Measurements from ENCODE around the gene BANF2. TPM values are rescaled to one million over a fixed set of nuclear protein-coding genes. Genes with fewer than 3 reads are reported as not detected.

BANF2 gene
- total and polyA plus RNA-seq, 10 of the 15 experiments (the other 5 are each of a cell fraction or from before 2014, with no cell fraction given) = not detected

GRCh38 chr20:17678295-17678694 lies 21.5 kb upstream of the BANF2 start:
- H3K27me3 ChIP-seq (replicated peaks in 1 of 2; ENCODE audit: control insufficient read depth in 2 of 2, insufficient read depth in 2 of 2, low read length in 1 of 2) = no peaks in the 10 kb centered on the region
- H2AFZ ChIP-seq (ENCODE audit: control insufficient read depth, low read depth, low read length) = no peak overlapping the region
- POLR2A ChIA-PET = interaction anchor here (0.5 kb wide), 1 partner anchor 339 kb away, joined by 7 read pairs; no protein-coding TSS in a partner anchor
- H3K9ac ChIP-seq (ENCODE audit: control insufficient read depth, insufficient read depth, low read length) = no peak overlapping the region
- no peak overlapping the region for H3K27ac ChIP-seq (ENCODE audit: control insufficient read depth, insufficient read depth)
- RAD21 ChIA-PET (ENCODE audit: unreplicated experiment) = no interaction called here
- in situ Hi-C loops (cut with MboI) = loop anchor here (5.0 kb wide), 1 partner anchor 224 kb away; no protein-coding TSS in a partner anchor
- H3K79me2 ChIP-seq (ENCODE audit: control insufficient read depth, insufficient read depth, low read length) = peaks cover 35% of the 10 kb centered on the region
- FAIRE-seq (no peak), DNase-seq (ENCODE audit: low read depth, low spot score) (no peak), ATAC-seq (no peak)
- BruUV-seq (replicated peaks) = no TSS peak
- H3K4me2 ChIP-seq (ENCODE audit: control insufficient read depth, insufficient read depth) = no peak overlapping the region
- CTCF ChIA-PET = interaction anchor here (1.0 to 3.0 kb wide), 4 partner anchors 12 to 261 kb away, joined by 3 to 19 read pairs (median 12); no protein-coding TSS in a partner anchor
- no peaks in the 10 kb centered on the region; a peak in 3 of 4 replicates for H3K36me3 ChIP-seq (ENCODE audit: control insufficient read depth in 2 of 2, insufficient read depth in 2 of 2, low read length in 1 of 2)
- no peaks in the 10 kb centered on the region for H3K9me3 ChIP-seq (replicated peaks; ENCODE audit: control insufficient read depth, insufficient read depth, low read length)
- H3K4me3 ChIP-seq = no peak overlapping the region
- intact Hi-C loops (cut with micrococcal nuclease; ENCODE audit: unreplicated experiment) = no loop called here
- peaks cover 8% of the 10 kb centered on the region for H3K4me1 ChIP-seq (ENCODE audit: control insufficient read depth, insufficient read depth, low read length)
- no peaks in the 10 kb centered on the region; the same call in 1 of the 2 replicates for H4K20me1 ChIP-seq (ENCODE audit: control insufficient read depth, insufficient read depth)
- WGBS (ENCODE audit: insufficient coverage, insufficient replicate concordance, low lambda C conversion rate, missing lambda C conversion rate) = 66% methylated on average over 2 of the region's 2 CpGs
- SMC1A ChIA-PET (ENCODE audit: uncharacterized antibody, unreplicated experiment) = interaction anchor here (0.9 to 1.5 kb wide), 4 partner anchors 12 to 226 kb away, joined by 3 to 4 read pairs (median 4); partner anchors contain the start of gene DSTN
- TF ChIP-seq MTA3 (IDR thresholded peaks at IDR 0.05; ENCODE audit: borderline replicate concordance, low read length) (no peak), ZBTB11 (CRISPR knock-in tag; IDR thresholded peaks at IDR 0.05) (no peak), ZZZ3 (IDR thresholded peaks at IDR 0.05; ENCODE audit: control insufficient read depth, insufficient read length, low read depth) (no peak), EED (IDR thresholded peaks at IDR 0.05; ENCODE audit: low read depth) (no peak), TCF7 (IDR thresholded peaks at IDR 0.05; ENCODE audit: borderline replicate concordance) (no peak), FOXK2 (IDR thresholded peaks at IDR 0.05) (no peak), HSF1 (IDR thresholded peaks at IDR 0.05; ENCODE audit: low read depth, low read length) (no peak), WRNIP1 (IDR thresholded peaks at IDR 0.05; ENCODE audit: borderline replicate concordance, low read depth, low read length) (no peak), RELA (IDR thresholded peaks at IDR 0.05; ENCODE audit: borderline replicate concordance, partially characterized antibody) (no peak), GATAD2B (conservative IDR thresholded peaks at IDR 0.05; ENCODE audit: low read depth) (no peak), SUZ12 (IDR thresholded peaks at IDR 0.05; ENCODE audit: unreplicated experiment) (no peak), CREM (IDR thresholded peaks at IDR 0.05; ENCODE audit: low read depth) (no peak), HDGF (IDR thresholded peaks at IDR 0.05) (no peak), YBX1 (IDR thresholded peaks at IDR 0.05) (no peak), SREBF2 (IDR thresholded peaks at IDR 0.05; ENCODE audit: low read length) (no peak), SPI1 (IDR thresholded peaks at IDR 0.05; ENCODE audit: borderline replicate concordance, insufficient read depth, low read depth, low read length) (no peak), SRF (IDR thresholded peaks at IDR 0.05; ENCODE audit: low read depth in 2 of 2, low read length in 2 of 2) (no peak), MTA2 (IDR thresholded peaks at IDR 0.05; ENCODE audit: low read depth) (no peak), E2F8 (IDR thresholded peaks at IDR 0.05; ENCODE audit: low read depth, partially characterized antibody) (no peak)
